ENCODE measurements around the gene EHBP1L1.

The EHBP1L1 gene

DNA sequence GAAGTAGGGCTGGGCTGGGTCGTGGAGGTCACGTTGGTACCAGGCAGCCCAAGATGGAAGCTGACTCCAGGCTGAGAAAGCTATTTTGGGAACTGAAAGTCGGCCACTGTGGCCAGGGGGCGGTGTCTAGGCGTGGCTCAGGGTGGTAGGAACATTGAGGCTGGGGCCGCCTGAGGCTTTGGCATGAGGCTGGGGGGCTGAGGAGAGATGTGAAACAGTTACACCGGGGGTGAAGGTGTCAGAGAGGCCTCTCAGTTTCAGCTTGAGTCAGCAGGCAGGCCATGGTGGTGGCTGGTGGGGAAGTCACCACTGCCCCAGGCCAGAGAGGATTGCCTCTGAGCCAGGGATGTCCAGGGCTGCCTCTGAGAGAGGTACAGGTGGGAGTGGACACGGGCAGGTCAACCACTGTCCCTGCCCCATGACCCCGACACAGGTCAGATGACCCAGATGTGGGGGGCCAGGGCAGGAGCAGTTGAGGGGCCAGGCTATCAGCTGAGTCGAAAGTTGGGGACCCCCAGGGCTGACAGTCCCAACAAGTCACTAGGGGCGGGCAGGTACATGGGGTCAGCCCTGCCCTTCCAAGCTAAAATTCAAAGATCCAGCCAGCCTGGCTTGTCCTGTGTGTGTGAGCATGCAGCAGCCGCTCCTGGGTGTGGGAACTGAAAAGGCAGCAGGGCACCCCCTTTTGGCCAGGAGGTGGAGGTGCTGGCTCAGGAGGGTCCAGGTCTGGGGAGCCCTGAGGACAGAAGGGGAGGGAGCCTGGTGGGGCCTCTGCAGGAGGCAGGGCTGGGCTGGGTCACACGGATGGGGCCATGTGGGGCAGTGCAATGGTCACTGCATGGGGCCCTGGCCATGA lies 12.6 kb downstream of the EHBP1L1 start:
- peak; percentile 70 to 86 for DNase-seq (ENCODE audit: low read depth in 1 of 2, low spot score in 1 of 2)
- in situ Hi-C loops (cut with HindIII; ENCODE audit: low pct_unique_long_range_greater_than_20kb, low sequenced_read_pairs), result no loop called here
- TF ChIP-seq JUND (IDR thresholded peaks at IDR 0.05; ENCODE audit: low read depth), result no peak

DNA sequence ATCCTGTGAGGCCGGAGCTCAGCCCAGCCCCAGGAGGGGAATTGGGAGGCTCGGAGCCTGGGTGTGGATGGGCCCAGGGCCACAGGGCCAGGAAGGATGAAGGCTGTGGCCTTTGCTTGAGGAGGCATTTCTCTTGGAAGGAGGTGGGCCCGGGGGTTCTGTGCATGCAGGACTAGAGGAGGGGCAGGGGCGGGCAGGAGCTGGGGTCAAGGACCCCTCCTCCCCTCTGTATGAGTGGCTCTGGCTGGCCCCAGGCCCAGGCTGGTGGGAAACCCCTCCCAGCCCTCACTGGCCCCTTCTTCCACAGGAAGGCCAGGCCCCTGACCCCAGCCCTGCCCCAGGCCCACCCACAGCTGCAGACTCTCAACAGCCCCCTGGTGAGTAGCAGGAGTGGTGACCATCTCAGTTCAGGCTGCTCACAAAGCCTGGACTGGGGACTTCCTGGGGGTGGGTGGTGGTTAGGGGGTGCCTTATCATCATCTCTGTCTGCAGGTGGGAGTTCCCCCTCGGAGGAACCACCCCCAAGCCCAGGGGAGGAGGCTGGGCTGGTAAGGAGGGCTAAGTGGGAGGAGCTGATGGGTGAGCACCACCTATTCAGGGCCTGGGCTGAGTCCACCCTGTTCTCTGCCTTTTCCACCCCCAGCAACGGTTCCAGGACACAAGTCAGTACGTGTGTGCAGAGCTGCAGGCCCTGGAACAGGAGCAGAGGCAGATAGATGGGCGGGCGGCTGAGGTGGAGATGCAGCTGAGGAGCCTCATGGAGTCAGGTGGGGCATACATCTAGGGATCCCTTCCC lies 13.8 kb downstream of the EHBP1L1 start:
- no peak for TF ChIP-seq JUND (IDR thresholded peaks at IDR 0.05; ENCODE audit: low read depth)
- no peak for DNase-seq (ENCODE audit: low read depth in 1 of 2, low spot score in 1 of 2)
- in situ Hi-C loops (cut with HindIII; ENCODE audit: low pct_unique_long_range_greater_than_20kb, low sequenced_read_pairs), result no loop called here

DNA sequence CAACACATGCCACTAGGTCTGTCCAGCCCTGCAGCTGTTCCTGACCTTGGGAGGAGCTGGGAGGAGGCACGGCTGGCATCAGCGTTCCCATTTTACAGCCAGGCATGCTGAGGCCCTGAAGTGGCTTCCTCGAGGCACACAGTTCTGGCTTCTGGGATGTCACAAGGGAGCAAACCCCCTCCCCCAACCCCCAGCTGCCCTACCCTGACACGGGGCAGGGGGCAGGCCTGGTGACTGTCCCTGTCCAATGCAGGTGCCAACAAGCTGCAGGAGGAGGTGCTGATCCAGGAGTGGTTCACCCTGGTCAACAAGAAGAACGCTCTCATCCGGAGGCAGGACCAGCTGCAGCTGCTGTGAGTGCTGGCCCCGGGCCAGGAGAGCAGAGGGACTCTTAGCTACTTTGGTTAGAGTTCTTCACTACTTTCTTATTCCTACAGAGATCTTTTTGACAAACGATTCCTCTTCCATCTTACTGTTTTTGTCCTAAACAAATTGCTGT lies 14.4 kb downstream of the EHBP1L1 start:
- in situ Hi-C loops (cut with HindIII; ENCODE audit: low pct_unique_long_range_greater_than_20kb, low sequenced_read_pairs), result no loop called here
- DNase-seq (ENCODE audit: low read depth in 1 of 2, low spot score in 1 of 2), result no peak
- no peak for TF ChIP-seq JUND (IDR thresholded peaks at IDR 0.05; ENCODE audit: low read depth)

DNA sequence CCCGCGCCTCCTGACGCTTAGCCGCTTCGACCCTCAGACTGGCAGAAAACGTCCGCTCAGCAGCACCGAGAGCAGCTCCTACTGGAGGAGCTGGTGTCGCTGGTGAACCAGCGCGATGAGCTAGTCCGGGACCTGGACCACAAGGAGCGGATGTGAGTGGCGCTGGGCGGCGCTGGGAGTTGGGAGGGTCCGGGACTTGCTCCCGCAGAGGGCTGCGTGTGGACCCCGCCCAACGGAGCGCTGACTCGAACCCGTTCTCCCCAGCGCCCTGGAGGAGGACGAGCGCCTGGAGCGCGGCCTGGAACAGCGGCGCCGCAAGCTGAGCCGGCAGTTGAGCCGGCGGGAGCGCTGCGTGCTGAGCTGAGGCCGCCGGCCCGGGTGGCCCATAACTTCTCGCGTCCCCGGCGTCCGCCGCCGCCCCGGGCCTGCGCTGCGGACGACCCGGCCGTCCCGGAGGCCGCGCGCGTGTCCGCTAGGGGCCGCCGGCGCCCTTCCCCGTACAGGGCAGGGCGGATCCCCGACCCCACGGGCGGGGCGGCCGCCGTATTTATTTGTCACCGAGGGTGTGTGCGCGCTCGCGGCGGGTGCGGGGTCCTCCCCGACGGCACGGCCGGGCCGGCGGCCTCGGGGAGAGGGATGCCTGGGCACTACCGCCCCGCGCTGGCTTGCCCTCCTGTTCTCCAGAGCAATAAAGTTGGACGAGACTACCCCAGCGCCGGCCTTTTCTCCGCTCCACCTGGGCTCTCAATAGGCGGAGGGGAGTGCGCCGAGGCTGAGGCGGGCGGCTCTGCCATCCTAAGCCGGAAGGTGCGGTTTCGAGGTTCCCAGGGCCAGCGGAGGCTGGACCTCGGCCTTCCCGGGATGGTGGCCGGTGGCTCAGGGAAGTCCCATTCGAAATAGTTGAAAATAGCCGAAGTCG lies 16.3 kb downstream of the EHBP1L1 start:
- in situ Hi-C loops (cut with HindIII; ENCODE audit: low pct_unique_long_range_greater_than_20kb, low sequenced_read_pairs), result no loop called here
- no peak for TF ChIP-seq JUND (IDR thresholded peaks at IDR 0.05; ENCODE audit: low read depth)
- no peak for DNase-seq (ENCODE audit: low read depth in 1 of 2, low spot score in 1 of 2)

DNA sequence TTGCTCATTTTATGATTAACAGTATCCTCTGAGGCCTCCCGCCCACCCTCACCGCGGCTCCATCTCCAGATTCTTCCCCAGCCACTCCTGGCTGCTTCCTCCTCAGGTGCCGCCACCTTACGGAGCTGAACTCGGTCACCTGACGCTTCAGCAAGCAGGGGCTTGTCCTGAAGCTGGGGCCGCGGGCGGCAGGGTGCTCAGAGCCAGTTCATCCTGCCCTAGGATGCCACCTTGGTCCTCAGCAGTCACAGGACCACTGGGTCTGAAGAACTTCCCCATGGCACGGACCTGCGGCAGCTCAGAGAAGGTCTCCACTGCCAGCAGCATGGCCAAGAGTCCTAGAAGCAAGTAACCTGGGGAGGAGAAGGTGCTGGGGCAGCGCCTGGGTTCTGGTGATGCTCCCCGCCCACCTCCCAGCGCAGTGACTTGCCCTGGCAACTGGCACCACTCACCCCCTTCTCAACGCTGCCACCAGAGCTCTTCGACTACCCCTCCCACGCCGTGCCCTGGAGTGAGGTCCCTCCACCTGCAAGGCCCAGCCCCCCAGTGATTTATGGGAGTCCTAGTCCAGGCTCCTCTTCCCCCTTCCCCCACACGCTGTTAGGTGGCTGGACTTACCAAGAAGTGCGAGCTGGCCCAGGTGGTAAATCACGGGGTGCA lies 17.1 kb downstream of the EHBP1L1 start:
- TF ChIP-seq JUND (IDR thresholded peaks at IDR 0.05; ENCODE audit: low read depth), result no peak
- in situ Hi-C loops (cut with HindIII; ENCODE audit: low pct_unique_long_range_greater_than_20kb, low sequenced_read_pairs), result no loop called here
- no peak for DNase-seq (ENCODE audit: low read depth in 1 of 2, low spot score in 1 of 2)

DNA sequence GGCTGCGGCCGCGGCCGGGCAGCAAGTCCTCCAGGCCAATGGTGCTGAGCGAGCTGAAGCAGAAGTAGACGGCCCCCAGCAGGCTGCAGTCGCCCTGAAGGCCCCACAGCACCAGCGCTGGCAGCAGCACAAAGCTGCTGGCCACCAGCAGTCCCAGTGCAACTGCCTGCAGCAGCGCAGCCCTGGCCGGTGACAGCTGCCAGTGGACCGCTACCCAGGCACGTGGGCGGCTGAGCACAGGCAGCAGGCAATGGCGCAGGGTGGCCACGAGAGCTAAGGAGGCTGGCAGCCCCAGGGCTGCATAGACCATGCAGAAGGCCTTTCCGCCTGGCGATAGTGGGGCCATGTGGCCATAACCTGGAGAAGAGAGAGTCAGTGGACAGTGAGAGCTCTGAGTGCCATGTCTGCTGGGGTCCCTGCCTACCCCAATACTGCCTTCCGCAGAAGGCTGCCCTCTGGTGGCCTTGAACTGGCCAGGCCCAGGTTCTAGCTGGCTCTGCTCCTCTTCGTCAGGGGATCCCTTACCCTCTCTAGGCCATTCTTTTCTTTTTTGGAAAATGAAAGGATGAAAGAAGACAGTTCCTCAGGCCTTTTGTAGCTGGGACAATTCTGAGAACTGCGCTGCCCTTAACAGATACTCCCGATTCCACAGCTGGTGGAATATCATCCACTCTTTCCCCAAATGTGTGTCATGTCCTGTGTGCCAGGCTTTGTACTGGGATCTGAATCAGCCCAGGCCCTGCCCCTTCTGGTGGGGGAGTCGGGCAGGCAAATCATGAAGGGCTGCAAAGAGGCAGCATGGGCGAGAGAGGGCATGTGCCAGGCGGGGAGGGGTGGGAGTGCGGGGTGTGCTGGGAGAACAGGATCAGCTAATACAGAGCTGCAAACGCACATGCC lies 17.9 kb downstream of the EHBP1L1 start:
- in situ Hi-C loops (cut with HindIII; ENCODE audit: low pct_unique_long_range_greater_than_20kb, low sequenced_read_pairs), result no loop called here
- DNase-seq (ENCODE audit: low read depth in 1 of 2, low spot score in 1 of 2), result peak; percentile 47 to 88
- no peak for TF ChIP-seq JUND (IDR thresholded peaks at IDR 0.05; ENCODE audit: low read depth)

DNA sequence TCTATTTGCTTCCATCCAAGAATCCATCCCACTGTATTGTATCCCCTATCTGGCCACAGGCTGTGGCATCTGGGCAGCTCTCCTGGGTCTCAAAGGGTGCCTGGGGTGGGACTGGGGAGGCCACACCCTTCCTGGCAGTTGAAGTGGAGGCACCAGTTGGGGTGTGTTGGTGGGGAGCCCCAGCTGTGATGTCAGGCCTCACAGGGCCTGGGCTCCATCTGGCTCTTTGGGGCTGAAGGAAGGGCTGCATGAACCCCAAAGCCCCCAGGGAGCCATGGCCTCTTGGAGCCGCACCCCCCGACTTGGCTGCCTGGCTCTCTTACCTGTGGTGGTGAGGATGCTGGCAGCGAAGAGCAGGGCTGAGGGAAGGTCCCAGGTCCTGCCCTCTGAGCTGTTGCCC lies 19.3 kb downstream of the EHBP1L1 start:
- TF ChIP-seq JUND (IDR thresholded peaks at IDR 0.05; ENCODE audit: low read depth), result no peak
- in situ Hi-C loops (cut with HindIII; ENCODE audit: low pct_unique_long_range_greater_than_20kb, low sequenced_read_pairs), result no loop called here
- no peak for DNase-seq (ENCODE audit: low read depth in 1 of 2, low spot score in 1 of 2)

DNA sequence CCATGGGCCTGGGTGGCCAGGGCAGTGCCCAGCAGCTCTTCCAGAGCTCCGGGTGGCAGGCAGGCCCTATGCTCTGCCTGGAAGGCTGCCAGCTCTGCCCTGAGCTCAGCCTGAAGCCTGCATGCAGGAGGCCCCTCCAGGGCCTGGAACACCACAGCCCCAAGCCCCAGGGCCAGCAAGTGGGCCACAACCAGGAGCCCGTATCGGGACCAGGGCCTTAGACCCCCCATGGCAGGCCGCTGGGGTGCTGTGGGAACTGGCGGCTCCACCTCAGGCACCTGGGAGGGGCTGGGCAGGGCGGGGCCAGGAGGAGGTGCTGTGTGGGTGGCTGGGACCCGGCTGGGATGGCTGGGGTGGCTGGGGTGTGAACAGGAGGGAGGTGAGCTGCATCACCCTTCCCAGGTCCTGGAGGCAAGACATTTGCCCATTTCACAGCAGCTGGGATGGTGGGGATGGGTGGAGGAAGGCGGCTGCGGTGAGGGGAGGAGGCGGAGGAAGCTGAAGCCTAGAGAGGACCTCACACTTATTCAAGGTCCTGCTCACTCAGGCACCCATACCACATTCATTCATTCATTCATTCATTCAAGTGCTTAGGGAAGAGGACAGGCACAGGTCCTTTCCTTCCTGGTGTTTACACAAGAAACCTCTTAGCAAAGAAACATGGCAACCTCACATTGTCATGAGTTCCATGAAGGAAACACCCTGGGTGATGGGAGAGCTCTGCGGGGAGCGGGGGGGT lies 19.9 kb downstream of the EHBP1L1 start, which contains the start of gene KCNK7:
Gene KCNK7 (minus strand): TSS at position 258 of the 739 bp plus-strand sequence. CDS start 28 bp downstream, at position 230.
- in situ Hi-C loops (cut with HindIII; ENCODE audit: low pct_unique_long_range_greater_than_20kb, low sequenced_read_pairs), result no loop called here
- DNase-seq (ENCODE audit: low read depth in 1 of 2, low spot score in 1 of 2), result no peak
- TF ChIP-seq JUND (IDR thresholded peaks at IDR 0.05; ENCODE audit: low read depth), result no peak

DNA sequence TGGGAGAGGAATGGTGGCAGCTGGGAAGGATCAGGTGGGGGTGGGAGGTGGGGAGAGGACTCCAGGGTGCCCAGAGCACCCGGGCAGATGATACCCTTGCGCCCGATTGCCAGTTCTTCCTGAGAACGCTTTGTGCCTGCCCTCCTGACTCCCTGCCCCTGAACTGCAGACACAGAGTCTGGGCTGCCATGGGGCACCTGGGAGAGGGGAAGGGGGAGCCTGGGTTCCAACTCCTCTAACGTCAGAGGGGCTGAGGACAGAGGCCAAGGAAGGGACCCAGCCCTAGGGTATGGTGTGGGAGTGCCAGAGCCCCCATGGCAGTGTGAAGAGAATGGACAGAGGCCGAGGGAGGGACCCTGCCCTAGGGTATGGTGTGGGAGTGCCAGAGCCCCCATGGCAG lies 20.7 kb downstream of the EHBP1L1 start:
- no peak for TF ChIP-seq JUND (IDR thresholded peaks at IDR 0.05; ENCODE audit: low read depth)
- in situ Hi-C loops (cut with HindIII; ENCODE audit: low pct_unique_long_range_greater_than_20kb, low sequenced_read_pairs), result no loop called here
- DNase-seq (ENCODE audit: low read depth in 1 of 2, low spot score in 1 of 2), result no peak

DNA sequence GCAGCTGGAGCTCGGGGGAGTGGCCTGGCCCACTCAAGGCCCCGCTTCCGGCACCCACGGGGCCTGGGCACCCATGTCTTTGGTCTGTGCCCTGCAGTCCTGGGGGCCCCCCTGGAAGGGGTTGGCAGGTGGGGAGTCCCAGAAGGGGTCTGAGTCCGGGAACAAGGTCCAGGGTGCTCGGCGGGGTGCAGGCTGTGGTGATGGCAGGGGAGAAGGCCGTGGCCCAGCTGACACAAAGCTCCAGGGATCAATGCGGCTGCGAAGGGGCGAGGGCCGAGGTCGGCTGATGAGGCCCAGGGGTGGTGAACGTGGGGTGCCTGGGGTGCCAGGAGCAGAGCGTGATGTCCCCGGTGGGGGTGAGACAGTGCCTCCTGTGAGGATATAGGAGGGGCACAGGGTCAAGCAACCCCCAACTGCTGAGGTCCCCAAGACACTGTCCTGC lies 22.4 kb downstream of the EHBP1L1 start:
- DNase-seq (ENCODE audit: low read depth in 1 of 2, low spot score in 1 of 2), result no peak
- in situ Hi-C loops (cut with HindIII; ENCODE audit: low pct_unique_long_range_greater_than_20kb, low sequenced_read_pairs), result no loop called here
- TF ChIP-seq JUND (IDR thresholded peaks at IDR 0.05; ENCODE audit: low read depth), result no peak
